ENCODE data around the gene CDK14.
"Not testable (repeated sequence)": the region's sequence is repeated elsewhere in the genome, so short reads cannot be mapped to it uniquely, and the experiment has no call there.

Gene CDK14

GRCh38 chr7:90719155-90719554 lies 123.0 kb downstream of the CDK14 start:
- DNase-seq (ENCODE audit: low read depth in 2 of 2): no peak

- DNase-seq (ENCODE audit: low read depth in 2 of 2): no peak
These were observed 125.1 kb downstream of the CDK14 start for GRCh38 chr7:90720984-90721760.

DNA sequence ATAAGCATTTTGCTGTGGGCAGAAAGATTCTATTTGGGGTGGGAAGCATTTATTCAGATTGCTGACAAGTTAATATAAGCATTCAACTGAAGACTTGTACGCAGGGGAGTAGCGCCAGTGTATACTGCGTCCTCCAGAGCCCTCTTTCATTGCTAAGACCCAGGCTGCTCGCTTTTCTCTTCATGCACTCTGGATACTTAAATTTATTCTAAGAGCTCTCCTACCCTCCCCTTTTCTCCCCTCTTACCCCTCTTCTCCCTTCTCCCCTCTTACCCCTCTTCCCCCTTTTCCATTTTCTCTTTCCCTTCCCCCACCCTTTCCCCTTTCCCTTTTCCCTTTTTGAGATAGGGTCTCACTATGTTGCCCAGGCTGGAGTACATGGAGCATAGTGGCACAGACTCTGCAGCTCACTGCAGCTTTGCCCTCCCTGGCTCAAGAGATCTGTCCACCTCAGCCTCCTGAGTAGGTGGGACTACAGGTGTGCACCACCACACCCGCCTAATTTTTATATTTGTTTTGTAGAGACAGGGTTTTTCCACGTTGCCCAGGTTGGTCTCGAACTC lies 125.8 kb downstream of the CDK14 start:
- DNase-seq (ENCODE audit: low read depth in 2 of 2): no peak

DNA sequence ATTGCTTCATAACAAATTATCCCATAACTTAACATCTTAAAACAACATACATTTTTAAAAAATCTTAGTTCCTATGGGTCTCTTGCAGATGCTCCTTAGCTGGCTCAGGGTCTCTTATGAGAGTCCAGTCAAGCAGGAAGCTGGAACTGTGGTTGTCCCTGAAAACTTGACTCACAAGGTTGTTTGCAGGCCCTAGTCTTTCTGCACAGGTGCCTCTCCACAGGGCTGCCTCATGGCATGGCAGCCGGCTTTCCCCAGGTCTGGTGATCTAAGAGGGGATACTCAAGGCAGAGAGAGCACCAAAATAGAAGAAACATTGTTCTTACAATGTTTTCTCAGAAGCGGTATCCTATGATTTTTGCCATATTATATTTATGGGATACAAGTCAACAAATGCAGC lies 127.1 kb downstream of the CDK14 start:
- no peak for DNase-seq (ENCODE audit: low read depth in 2 of 2)

- DNase-seq (ENCODE audit: low read depth in 2 of 2): no peak
These were observed 127.7 kb downstream of the CDK14 start for GRCh38 chr7:90723866-90724265.

- no peak for DNase-seq (ENCODE audit: low read depth in 2 of 2)
These were observed 130.0 kb downstream of the CDK14 start for GRCh38 chr7:90726120-90726519.

DNA sequence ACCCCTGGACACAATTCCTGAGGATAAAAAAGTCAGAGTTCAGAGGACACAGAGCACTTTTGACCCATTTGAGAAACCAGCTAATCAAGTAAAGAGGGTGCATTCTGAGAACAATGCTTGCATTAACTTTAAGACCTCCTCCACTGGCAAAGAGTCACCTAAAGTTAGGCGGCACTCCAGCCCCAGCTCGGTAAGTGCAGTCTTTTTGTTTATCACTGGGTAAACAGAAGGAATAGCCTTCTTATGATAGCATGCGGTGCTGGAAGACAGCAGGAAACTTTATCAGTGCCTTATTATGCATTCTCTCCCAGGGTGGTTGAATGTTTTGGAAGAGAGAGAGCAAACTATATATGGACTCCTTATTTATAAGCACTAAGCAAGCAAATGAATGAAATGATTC lies 130.5 kb downstream of the CDK14 start:
- no peak for DNase-seq (ENCODE audit: low read depth in 2 of 2)

- no peak for DNase-seq (ENCODE audit: low read depth in 2 of 2)
These were observed 131.3 kb downstream of the CDK14 start for GRCh38 chr7:90727412-90727811.

GRCh38 chr7:90728568-90728967 lies 132.4 kb downstream of the CDK14 start:
- no peak for DNase-seq (ENCODE audit: low read depth in 2 of 2)

- DNase-seq (ENCODE audit: low read depth in 2 of 2): not testable (repeated sequence)
These were observed 139.6 kb downstream of the CDK14 start for GRCh38 chr7:90735611-90736280.

DNA sequence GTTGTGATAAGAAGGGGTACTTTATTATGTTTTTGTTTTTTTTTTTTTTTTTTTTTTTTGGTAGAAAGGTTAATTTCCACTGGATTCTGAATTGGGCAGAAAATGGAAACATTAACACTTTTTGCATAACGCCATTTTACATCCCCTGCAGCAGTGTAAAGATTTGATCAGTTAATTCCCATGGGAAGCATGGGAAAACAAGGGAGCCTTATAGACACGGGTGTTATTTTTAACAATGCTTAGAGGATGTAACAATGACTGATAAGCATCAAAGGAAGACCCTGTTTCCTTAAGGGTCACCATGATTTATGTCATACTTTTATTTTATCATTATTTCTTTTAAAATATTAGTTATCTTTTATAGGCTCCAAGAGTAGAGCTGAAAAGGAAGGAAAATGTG lies 140.2 kb downstream of the CDK14 start:
- DNase-seq (ENCODE audit: low read depth in 2 of 2): no peak

DNA sequence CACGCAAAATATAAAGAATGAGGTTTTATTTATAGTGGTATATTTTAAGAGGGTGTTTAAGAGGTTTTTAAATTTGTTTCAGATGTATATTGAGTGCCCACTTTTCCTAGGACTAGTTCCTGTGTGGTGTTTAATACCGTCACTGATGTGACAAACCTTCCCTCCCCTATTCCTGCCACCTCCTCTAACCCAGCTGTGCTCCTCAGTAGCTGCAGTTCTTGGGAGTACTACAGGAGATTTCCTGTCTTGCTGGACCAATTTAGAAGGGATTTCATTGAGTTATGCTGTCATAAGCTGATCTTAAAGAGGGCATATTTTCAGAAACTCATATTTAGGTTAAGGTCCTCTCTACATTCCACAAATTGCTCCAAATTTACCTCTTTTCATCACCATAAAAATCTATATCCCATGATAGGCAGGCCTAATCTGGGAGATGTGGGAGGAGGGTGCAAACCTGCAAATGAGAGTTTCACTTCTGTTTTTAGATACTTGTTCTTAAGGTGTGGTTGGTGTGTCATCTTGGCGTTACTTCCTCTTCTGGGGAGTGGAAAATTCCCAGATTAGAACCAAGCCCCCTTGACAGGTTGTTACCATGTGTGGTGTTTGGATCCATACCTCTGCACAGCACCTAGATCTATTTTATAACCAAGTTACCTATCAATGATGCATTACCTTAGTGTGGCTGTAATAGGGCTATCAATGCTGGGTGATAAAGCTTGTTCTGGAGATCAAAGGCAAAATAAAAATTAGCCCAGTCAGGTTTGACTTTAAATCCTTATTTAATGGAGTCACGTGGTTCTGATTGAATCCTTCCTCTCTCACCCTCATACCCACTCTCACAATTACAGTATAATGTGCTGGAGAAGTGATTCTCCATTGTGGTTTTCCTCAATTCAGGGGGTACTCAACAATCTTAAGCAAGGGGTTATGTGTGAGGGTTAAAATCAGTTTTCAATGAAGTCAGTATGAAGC lies 141.1 kb downstream of the CDK14 start:
- no peak for DNase-seq (ENCODE audit: low read depth in 2 of 2)

DNA sequence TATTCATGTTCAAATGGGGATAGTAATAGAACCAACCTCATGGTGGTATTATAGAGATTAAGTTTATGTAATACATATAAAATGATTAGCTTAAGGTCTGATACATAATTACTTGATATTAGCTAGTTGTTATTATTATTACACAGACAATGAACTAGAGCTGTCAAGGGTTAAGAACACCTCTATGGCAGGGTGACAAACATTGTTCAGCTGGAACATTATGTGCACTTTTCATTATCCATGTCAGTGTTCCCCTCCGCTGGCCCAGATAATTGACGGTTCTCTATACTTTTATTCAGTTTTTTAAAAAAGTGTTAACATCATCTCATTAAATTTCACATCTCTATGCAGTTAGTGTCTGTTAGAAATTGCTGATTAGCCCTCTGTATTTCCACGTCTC lies 142.1 kb downstream of the CDK14 start:
- no peak for DNase-seq (ENCODE audit: low read depth in 2 of 2)

DNA sequence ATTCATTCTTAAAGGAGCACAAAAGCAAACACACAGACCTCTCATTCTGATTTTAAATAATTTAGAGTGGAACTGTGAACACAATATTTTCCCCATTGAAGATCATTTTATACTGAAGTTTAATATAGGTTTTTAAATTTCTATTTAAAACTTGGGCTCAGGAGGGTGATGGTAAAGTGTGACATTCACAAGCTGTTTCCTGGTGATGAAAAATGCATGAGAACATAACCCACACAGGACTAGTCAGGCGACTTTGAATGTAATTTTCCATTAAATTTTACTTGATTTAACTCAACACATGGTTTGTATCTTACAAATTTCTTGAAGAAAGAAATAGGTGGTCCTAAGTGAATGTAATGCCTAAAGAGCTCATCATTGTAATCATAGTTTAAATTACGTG lies 143.6 kb downstream of the CDK14 start:
- DNase-seq (ENCODE audit: low read depth in 2 of 2): no peak

- no peak for DNase-seq (ENCODE audit: low read depth in 2 of 2)
These were observed 144.3 kb downstream of the CDK14 start for GRCh38 chr7:90740386-90740785.

DNA sequence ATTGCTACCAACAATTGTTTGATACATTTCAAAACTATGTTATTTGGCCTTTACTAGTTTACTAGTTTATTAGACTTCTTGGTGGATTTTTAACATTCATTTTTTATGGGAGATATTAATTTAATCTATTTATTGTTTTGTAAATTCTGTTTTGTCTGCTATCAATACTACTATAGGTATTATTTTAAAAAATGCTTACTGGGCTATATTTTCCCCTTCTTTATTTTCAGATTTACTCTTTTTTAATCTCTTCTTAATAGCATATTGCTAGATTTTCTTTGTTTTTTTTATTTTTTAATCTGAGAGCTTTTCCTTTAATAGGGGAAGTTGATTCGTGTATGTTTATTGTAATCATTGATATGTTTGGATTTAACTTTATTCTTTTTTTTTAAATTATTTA lies 147.5 kb downstream of the CDK14 start:
- no peak for DNase-seq (ENCODE audit: low read depth in 2 of 2)

DNA sequence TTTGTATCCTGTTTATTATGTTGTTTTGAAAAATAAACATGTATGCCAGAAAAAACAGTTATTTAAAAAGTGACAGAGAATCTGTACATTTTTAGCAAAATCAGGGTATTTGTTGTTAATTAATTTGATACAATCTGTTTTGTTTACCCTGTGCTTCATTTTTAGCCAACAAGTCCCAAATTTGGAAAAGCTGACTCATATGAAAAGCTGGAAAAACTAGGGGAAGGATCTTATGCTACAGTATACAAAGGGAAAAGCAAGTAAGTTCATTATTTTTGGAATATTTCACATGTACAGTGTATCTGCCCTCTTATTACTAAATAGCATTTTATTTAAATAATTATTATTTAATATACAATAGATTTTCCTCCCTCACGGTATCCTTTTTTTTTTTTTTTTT lies 151.4 kb downstream of the CDK14 start:
- no peak for DNase-seq (ENCODE audit: low read depth in 2 of 2)

- no peak for DNase-seq (ENCODE audit: low read depth in 2 of 2)
These were observed 153.1 kb downstream of the CDK14 start for GRCh38 chr7:90749262-90749661.

DNA sequence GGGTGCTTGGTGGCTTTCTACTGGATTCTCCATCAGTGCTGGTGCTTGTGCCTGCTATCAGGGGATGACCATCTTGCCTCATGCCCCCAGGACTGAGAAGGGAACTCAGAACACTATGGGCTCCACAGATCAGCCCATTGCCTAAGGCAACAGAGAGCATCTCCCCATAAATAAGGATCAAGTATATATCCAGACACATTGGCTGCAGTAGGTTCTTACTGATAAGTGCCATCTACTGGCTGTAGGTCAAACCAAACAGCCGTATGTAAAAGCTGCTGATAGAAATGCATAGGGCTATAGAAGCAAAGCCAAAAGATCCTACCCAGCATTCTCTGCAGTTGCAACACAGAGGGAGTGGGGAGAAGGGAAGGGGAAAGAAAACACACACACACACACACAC lies 153.7 kb downstream of the CDK14 start:
- no peak for DNase-seq (ENCODE audit: low read depth in 2 of 2)

GRCh38 chr7:90751595-90751994 lies 155.5 kb downstream of the CDK14 start:
- no peak for DNase-seq (ENCODE audit: low read depth in 2 of 2)

DNA sequence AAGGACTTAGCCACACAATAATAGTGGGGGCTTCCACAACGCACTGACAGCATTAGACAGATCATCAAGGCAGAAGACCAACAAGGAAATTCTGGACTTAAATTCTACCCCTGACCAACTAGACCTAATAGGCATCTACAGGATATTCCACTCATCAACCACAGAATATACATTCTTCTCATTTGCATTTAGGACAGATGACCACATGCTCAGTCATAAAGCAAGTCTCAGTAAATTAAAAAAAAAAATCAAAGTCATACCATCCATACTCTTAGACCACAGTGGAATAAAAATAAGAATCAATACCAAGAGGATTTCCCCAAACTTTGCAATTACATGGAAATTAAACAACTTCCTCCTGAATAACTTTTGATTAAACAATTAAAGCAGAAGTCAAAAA lies 155.9 kb downstream of the CDK14 start:
- no peak for DNase-seq (ENCODE audit: low read depth in 2 of 2)

DNA sequence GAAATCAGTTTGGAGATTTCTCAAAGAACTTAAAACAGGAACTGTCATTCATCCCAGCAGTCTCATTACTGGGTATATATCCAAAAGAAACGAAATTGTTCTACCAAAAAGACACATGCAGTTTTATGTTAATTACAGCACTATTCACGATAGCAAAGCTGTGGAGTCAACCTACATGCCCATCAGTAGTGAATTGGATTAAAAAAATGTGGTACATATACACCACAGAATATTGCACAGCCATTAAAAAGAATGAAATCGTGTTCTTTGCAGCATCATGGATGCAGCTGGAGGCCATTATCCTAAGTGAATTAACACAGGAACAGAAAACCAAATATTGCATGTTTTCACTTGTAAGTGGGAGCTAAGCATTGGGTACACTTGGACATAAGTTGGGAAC lies 158.9 kb downstream of the CDK14 start:
- DNase-seq (ENCODE audit: low read depth in 2 of 2): no peak

Data from stimulated activated CD8-positive, alpha-beta memory T cell treated with anti-CD3 and anti-CD28 coated beads, Interleukin-7, amount 100 ng/mL, for 4 hours (primary cell).